HG03095 (cell line): ENCODE results near the gene MRFAP1.

Experiments used
- ATAC-seq: cut with Tn5 transposase; IDR thresholded peaks from one replicate; pipeline ENCODE4 v1.9.1; 2021; ENCODE audit warnings: moderate library complexity; ENCODE audit not compliant: unreplicated experiment

Gene MRFAP1

DNA sequence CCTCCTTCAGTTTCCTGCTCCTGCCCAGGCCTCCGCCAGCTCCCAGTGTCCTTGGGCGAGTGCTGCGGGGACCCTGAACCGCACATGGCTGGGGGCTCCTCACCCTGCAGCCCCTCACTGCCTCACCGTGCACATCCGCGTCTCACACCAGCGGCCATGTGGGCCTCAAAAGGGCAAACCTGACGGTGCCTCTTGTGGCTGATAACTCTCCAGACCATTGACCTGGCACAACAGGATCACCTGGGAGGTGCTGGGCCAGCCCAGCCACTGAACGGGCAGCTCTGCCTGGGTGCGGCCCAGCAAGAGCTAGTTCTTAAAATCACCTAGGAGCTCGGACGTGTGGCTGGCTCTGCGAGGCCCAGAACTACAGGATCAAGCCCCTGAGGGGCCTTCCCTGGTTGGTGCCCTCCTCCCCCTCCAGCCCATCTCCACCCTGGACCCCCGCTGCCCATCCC, 49.0 kb downstream of the MRFAP1 start:
- ATAC-seq, result no peak
